ENCODE measurements around the gene DNAJC15. TPM values are rescaled to one million over a fixed set of nuclear protein-coding genes. Genes with fewer than 3 reads are reported as not detected.

Gene DNAJC15
- total RNA-seq, 2 donors from 2014 or later: 1.4 to 8.2 TPM

- TF ChIP-seq CTCF (IDR thresholded peaks at IDR 0.05): no peak
- no peak for TF ChIP-seq POLR2AphosphoS5 (IDR thresholded peaks at IDR 0.05)
- no peak for TF ChIP-seq POLR2A (IDR thresholded peaks at IDR 0.05)
- no peak overlapping the region for H3K27ac ChIP-seq
- intact Hi-C loops (cut with DNase I): no loop called here
- H3K4me3 ChIP-seq: no peak overlapping the region
- no peaks in the 10 kb centered on the region for H3K27me3 ChIP-seq (replicated peaks; ENCODE audit: insufficient read depth)
- H3K9me3 ChIP-seq: no peaks in the 10 kb centered on the region
- H3K4me1 ChIP-seq (replicated peaks): no peaks in the 10 kb centered on the region
- H3K36me3 ChIP-seq: no peaks in the 10 kb centered on the region
- no peak for DNase-seq (ENCODE audit: low spot score)
- 82% methylated on average over 5 of the region's 5 CpGs for WGBS
Observed at GRCh38 chr13:43110036-43110435, 86.7 kb downstream of the DNAJC15 start.

GRCh38 chr13:43110658-43111057 is 87.3 kb downstream of the DNAJC15 start:
- Histone ChIP-seq H3K27ac (no peak overlapping the region), H3K27me3 (replicated peaks; ENCODE audit: insufficient read depth) (no peaks in the 10 kb centered on the region), H3K9me3 (no peaks in the 10 kb centered on the region), H3K4me1 (replicated peaks) (no peaks in the 10 kb centered on the region), H3K4me3 (no peak overlapping the region), H3K36me3 (no peaks in the 10 kb centered on the region)
- 95% methylated on average over 2 of the region's 2 CpGs for WGBS
- TF ChIP-seq POLR2A (IDR thresholded peaks at IDR 0.05): no peak
- intact Hi-C loops (cut with DNase I): no loop called here
- no peak for DNase-seq (ENCODE audit: low spot score)

DNA sequence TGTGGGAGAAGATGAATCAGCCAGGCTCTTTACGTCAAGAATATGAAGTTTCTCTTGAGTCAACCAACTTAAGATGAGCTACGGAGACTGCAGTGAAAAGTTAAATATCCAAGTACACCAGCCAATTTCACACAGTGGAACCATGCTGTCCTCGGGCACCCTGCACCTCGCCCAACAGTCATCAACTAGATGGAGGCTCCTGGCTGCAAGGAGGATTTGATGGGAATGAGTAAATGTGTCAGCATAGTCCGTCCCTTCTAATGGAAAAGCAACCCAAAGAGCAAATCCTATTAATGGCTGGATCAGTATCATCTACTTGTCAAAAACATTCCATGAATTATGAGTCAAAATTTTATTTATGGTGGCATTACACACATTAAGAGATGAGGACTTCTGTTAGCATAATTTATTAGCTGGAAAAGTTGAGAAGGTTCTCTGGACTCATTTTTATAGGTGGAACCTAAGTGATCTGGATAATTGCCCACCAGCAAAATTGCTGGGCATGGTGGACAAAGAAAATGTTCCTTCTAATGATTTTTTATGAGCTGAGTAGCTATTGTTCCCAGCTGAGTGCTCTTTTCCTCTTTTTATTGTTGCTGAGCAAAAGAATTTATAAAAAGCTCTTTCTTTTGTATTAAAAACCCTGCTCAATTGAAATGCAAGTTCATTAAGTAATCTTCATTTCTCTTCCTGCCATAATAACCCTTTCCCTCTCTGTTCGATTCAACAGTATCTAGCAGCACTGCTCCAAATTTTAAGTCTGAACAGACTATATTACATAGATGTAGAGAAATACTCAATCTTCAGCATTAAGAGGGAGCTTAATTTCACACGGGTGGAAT is 88.4 kb downstream of the DNAJC15 start:
- Histone ChIP-seq H3K9me3 (no peaks in the 10 kb centered on the region), H3K4me1 (replicated peaks) (no peaks in the 10 kb centered on the region), H3K4me3 (no peak overlapping the region), H3K27ac (no peak overlapping the region), H3K36me3 (no peaks in the 10 kb centered on the region), H3K27me3 (replicated peaks; ENCODE audit: insufficient read depth) (no peaks in the 10 kb centered on the region)
- DNase-seq (ENCODE audit: low spot score): no peak
- intact Hi-C loops (cut with DNase I): no loop called here
- TF ChIP-seq POLR2A (IDR thresholded peaks at IDR 0.05) (no peak), CTCF (IDR thresholded peaks at IDR 0.05) (no peak), POLR2AphosphoS5 (IDR thresholded peaks at IDR 0.05) (no peak)
- 49% methylated on average over 7 of the region's 7 CpGs for WGBS

DNA sequence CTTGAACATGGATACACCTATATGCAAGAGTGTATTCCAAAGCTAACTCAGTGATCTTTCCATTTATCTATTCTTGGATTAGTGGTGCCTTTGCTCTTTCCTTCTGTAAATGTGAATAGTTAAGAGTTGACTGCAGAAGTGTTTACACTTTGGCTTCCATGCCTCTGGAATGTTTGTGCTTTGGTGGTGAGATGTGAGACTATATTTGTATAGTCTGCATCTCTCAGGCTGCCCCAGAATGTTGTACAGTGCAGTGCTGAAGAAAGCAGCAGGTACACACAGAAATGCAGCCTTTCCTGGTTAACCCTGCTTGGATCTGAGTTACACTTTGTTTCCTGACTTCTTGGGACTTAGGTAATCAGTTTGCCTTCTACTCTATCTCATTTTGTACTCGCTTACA is 90.2 kb downstream of the DNAJC15 start:
- Histone ChIP-seq H3K9me3 (no peaks in the 10 kb centered on the region), H3K27ac (no peak overlapping the region), H3K4me1 (replicated peaks) (no peaks in the 10 kb centered on the region), H3K4me3 (no peak overlapping the region), H3K36me3 (no peaks in the 10 kb centered on the region), H3K27me3 (replicated peaks; ENCODE audit: insufficient read depth) (no peaks in the 10 kb centered on the region)
- intact Hi-C loops (cut with DNase I): no loop called here
- 78% methylated on average over 1 of the region's 1 CpG for WGBS
- no peak for DNase-seq (ENCODE audit: low spot score)
- TF ChIP-seq CTCF (IDR thresholded peaks at IDR 0.05) (no peak), POLR2A (IDR thresholded peaks at IDR 0.05) (no peak), POLR2AphosphoS5 (IDR thresholded peaks at IDR 0.05) (no peak)

GRCh38 chr13:43114504-43114903 is 91.1 kb downstream of the DNAJC15 start:
- no peak overlapping the region for H3K27ac ChIP-seq
- intact Hi-C loops (cut with DNase I): no loop called here
- H3K4me3 ChIP-seq: no peak overlapping the region
- no peaks in the 10 kb centered on the region for H3K9me3 ChIP-seq
- H3K4me1 ChIP-seq (replicated peaks): no peaks in the 10 kb centered on the region
- 97% methylated on average over 1 of the region's 1 CpG for WGBS
- H3K27me3 ChIP-seq (replicated peaks; ENCODE audit: insufficient read depth): no peaks in the 10 kb centered on the region
- TF ChIP-seq CTCF (IDR thresholded peaks at IDR 0.05) (no peak), POLR2A (IDR thresholded peaks at IDR 0.05) (no peak), POLR2AphosphoS5 (IDR thresholded peaks at IDR 0.05) (no peak)
- H3K36me3 ChIP-seq: no peaks in the 10 kb centered on the region
- DNase-seq (ENCODE audit: low spot score): no peak
